Chondrocyte (in vitro differentiated cells): ENCODE measurements around the gene PTPN12. TPM values are rescaled to one million over a fixed set of nuclear protein-coding genes. Genes with fewer than 3 reads are reported as not detected.
A peak's percentile ranks its signal among the peaks of the same experiment; 100 is the strongest.

Experiments
- DNase-seq: peaks from one replicate; pipeline ENCODE4 v3.0.0; 2021; ENCODE audit warnings: mixed read lengths, low spot score
- H3K27ac Mint-ChIP-seq: one replicate; pipeline ENCODE4 v1.8.0; 2021; ENCODE audit warnings: mild to moderate bottlenecking, moderate library complexity, mixed read lengths; ENCODE audit not compliant: unreplicated experiment
- H3K27me3 Mint-ChIP-seq: 2 replicates; pipeline ENCODE4 v1.8.0; 2021; ENCODE audit warnings: low read depth, mixed read lengths
- H3K36me3 Mint-ChIP-seq: 2 replicates; pipeline ENCODE4 v1.8.0; 2021; ENCODE audit warnings: low read depth, mixed read lengths
- H3K4me1 Mint-ChIP-seq: 2 replicates; pipeline ENCODE4 v1.8.0; 2021; ENCODE audit warnings: low read depth, mild to moderate bottlenecking, mixed read lengths
- H3K4me3 Mint-ChIP-seq: one replicate; pipeline ENCODE4 v1.8.0; 2021; ENCODE audit warnings: mild to moderate bottlenecking, moderate library complexity, mixed read lengths; ENCODE audit not compliant: unreplicated experiment
- H3K9me3 Mint-ChIP-seq: 2 replicates; pipeline ENCODE4 v1.8.0; 2021; ENCODE audit warnings: low read depth, mixed read lengths
- CTCF ChIP-seq: fragments of 200-600 bp; sonication (generic); IDR thresholded peaks from 2 replicates; pipeline ENCODE4 v1.5.0; 2021; ENCODE audit warnings: antibody characterized with exemption, mild to moderate bottlenecking, moderate library complexity
- total RNA-seq: library from RNA; stranded (reverse); gene quantifications from 3 replicates; pipeline ENCODE4 v1.2.1, GENCODE V29; 2021

Gene PTPN12
- total RNA-seq, 1 donor from 2014 or later, result 68.2 TPM

- Mint-ChIP-seq H3K36me3 (peaks cover 6% of the 10 kb centered on the region), H3K27me3 (no peaks in the 10 kb centered on the region), H3K9me3 (peaks cover 5% of the 10 kb centered on the region), H3K27ac (no peak overlapping the region), H3K4me3 (no peak overlapping the region), H3K4me1 (peaks cover 56% of the 10 kb centered on the region)
- no peak for TF ChIP-seq CTCF
- DNase-seq, result no peak
Measured at GRCh38 chr7:77553123-77553522, 16.0 kb downstream of the PTPN12 start.

GRCh38 chr7:77558284-77558967 lies 21.3 kb downstream of the PTPN12 start:
- H3K4me1 Mint-ChIP-seq, result peaks cover 47% of the 10 kb centered on the region
- no peaks in the 10 kb centered on the region for H3K27me3 Mint-ChIP-seq
- DNase-seq, result no peak
- TF ChIP-seq CTCF, result no peak
- no peak overlapping the region for H3K27ac Mint-ChIP-seq
- H3K4me3 Mint-ChIP-seq, result no peak overlapping the region
- peaks cover 6% of the 10 kb centered on the region for H3K36me3 Mint-ChIP-seq
- no peaks in the 10 kb centered on the region for H3K9me3 Mint-ChIP-seq

GRCh38 chr7:77561352-77561751 lies 24.3 kb downstream of the PTPN12 start:
- Mint-ChIP-seq H3K36me3 (peaks cover 3% of the 10 kb centered on the region), H3K4me3 (no peak overlapping the region), H3K9me3 (no peaks in the 10 kb centered on the region), H3K4me1 (peaks cover 53% of the 10 kb centered on the region), H3K27me3 (no peaks in the 10 kb centered on the region), H3K27ac (peak overlapping the region; percentile 46)
- DNase-seq, result no peak
- no peak for TF ChIP-seq CTCF

GRCh38 chr7:77563275-77563674 lies 26.2 kb downstream of the PTPN12 start:
- DNase-seq, result no peak
- Mint-ChIP-seq H3K4me3 (no peak overlapping the region), H3K36me3 (no peaks in the 10 kb centered on the region), H3K4me1 (peaks cover 54% of the 10 kb centered on the region), H3K27ac (no peak overlapping the region), H3K9me3 (no peaks in the 10 kb centered on the region), H3K27me3 (no peaks in the 10 kb centered on the region)
- no peak for TF ChIP-seq CTCF

DNA sequence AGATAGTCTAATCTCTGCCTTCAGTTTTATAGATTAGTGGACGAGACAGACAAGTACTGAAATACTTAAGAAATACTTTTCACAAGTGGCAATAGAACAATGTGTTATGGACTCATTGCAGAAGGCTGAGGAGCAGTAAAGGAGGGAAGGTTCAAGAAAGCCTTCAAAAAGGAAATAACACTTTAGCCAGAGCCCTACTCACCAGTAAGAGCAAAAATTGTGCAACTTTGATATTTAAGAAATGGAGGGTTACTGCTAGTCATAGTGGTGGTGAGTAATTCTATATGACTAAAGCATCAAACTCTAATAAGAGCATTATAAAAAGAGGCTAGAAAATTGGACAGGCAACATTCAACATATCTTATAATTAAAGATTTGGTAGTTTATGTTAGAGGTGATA lies 28.8 kb downstream of the PTPN12 start:
- no peak overlapping the region for H3K27ac Mint-ChIP-seq
- H3K9me3 Mint-ChIP-seq, result no peaks in the 10 kb centered on the region
- H3K27me3 Mint-ChIP-seq, result no peaks in the 10 kb centered on the region
- TF ChIP-seq CTCF, result no peak
- DNase-seq, result no peak
- H3K4me3 Mint-ChIP-seq, result no peak overlapping the region
- H3K4me1 Mint-ChIP-seq, result peaks cover 54% of the 10 kb centered on the region
- H3K36me3 Mint-ChIP-seq, result no peaks in the 10 kb centered on the region
